GM12864 (cell line): Measurements from ENCODE around the gene SMKR1.
"Not testable (repeated sequence)": the region's sequence is repeated elsewhere in the genome, so short reads cannot be mapped to it uniquely, and the experiment has no call there.

ENCODE experiments used
- DNase-seq: peaks from one replicate; pipeline ENCODE4 v3.0.0-alpha.2; 2011; ENCODE audit warnings: low read depth
- H3K4me3 ChIP-seq: 2 replicates; pipeline ENCODE4 v1.5.1; 2011; ENCODE audit warnings: mild to moderate bottlenecking, low read depth, low read length, control low read depth
- CTCF ChIP-seq: IDR thresholded peaks from 2 replicates; pipeline ENCODE4 v1.5.1; 2011; ENCODE audit warnings: low read depth, mild to moderate bottlenecking, moderate library complexity, low read length, control low read depth, inconsistent platforms; ENCODE audit errors: missing control alignments

SMKR1 gene

GRCh38 chr7:129468547-129468946, 33.8 kb upstream of the SMKR1 start:
- no peak overlapping the region for H3K4me3 ChIP-seq
- no peak for TF ChIP-seq CTCF
- DNase-seq, result no peak

GRCh38 chr7:129469930-129470329, 32.4 kb upstream of the SMKR1 start:
- H3K4me3 ChIP-seq, result no peak overlapping the region
- TF ChIP-seq CTCF, result no peak
- DNase-seq, result no peak

- H3K4me3 ChIP-seq, result no peak overlapping the region
- no peak for DNase-seq
- no peak for TF ChIP-seq CTCF
These were observed 31.9 kb upstream of the SMKR1 start for GRCh38 chr7:129470411-129470810.

GRCh38 chr7:129471402-129471827, 30.9 kb upstream of the SMKR1 start:
- TF ChIP-seq CTCF, result no peak
- DNase-seq, result no peak
- no peak overlapping the region for H3K4me3 ChIP-seq

- not testable (repeated sequence) for H3K4me3 ChIP-seq, DNase-seq
These were observed 26.4 kb upstream of the SMKR1 start for GRCh38 chr7:129475931-129476330.

- not testable (repeated sequence) for DNase-seq, H3K4me3 ChIP-seq
These were observed 25.9 kb upstream of the SMKR1 start for GRCh38 chr7:129476398-129476797.

GRCh38 chr7:129479831-129480230, 22.5 kb upstream of the SMKR1 start:
- H3K4me3 ChIP-seq, result no peak overlapping the region
- no peak for DNase-seq
- no peak for TF ChIP-seq CTCF

GRCh38 chr7:129480674-129481363, 21.5 kb upstream of the SMKR1 start:
- no peak for TF ChIP-seq CTCF
- no peak overlapping the region for H3K4me3 ChIP-seq
- no peak for DNase-seq

- H3K4me3 ChIP-seq, DNase-seq: not testable (repeated sequence)
These were observed 21.0 kb upstream of the SMKR1 start for GRCh38 chr7:129481376-129481775.
